RWPE2 (cell line): ENCODE results near the gene SLC39A3.

ENCODE experiments used
- ATAC-seq: fragments of 200-7000 bp; cut with Tn5 transposase; 3 replicates; pipeline ENCODE4 v1.9.1; 2021; ENCODE audit warnings: low read depth
- DNase-seq: peaks from one replicate; pipeline ENCODE4 v3.0.0-alpha.2; 2020; ENCODE audit warnings: low spot score
- H3K27ac ChIP-seq: fragments of 450-650 bp; 2 replicates; pipeline ENCODE4 v1.5.1; 2017; ENCODE audit warnings: mild to moderate bottlenecking; ENCODE audit not compliant: poor library complexity, severe bottlenecking
- H3K27me3 ChIP-seq: fragments of 250-450 bp; sonication (Bioruptor Pico); 2 replicates; pipeline ENCODE4 v1.5.1; 2021; ENCODE audit warnings: mild to moderate bottlenecking, moderate library complexity; ENCODE audit not compliant: insufficient read depth, poor library complexity, severe bottlenecking
- H3K36me3 ChIP-seq: fragments of 250-450 bp; sonication (Bioruptor Pico); 2 replicates; pipeline ENCODE4 v1.5.1; 2020; ENCODE audit warnings: low read depth, mild to moderate bottlenecking, moderate library complexity
- H3K4me1 ChIP-seq: fragments of 250-450 bp; sonication (Bioruptor Pico); 2 replicates; pipeline ENCODE4 v1.5.1; 2021; ENCODE audit warnings: mild to moderate bottlenecking, moderate library complexity; ENCODE audit not compliant: insufficient read depth, poor library complexity, severe bottlenecking
- H3K4me3 ChIP-seq: fragments of 250-450 bp; sonication (Bioruptor Pico); 2 replicates; pipeline ENCODE4 v1.5.1; 2021; ENCODE audit warnings: mild to moderate bottlenecking, moderate library complexity; ENCODE audit not compliant: severe bottlenecking
- H3K9me3 ChIP-seq: fragments of 250-450 bp; sonication (Bioruptor Pico); 2 replicates; pipeline ENCODE4 v1.5.1; 2021; ENCODE audit warnings: mild to moderate bottlenecking, moderate library complexity; ENCODE audit not compliant: severe bottlenecking
- CTCF ChIP-seq: fragments of 450-650 bp; IDR thresholded peaks from one replicate; pipeline ENCODE4 v1.5.1; 2017; ENCODE audit warnings: mild to moderate bottlenecking, moderate library complexity; ENCODE audit not compliant: poor library complexity, severe bottlenecking

SLC39A3 gene

GRCh38 chr19:2755811-2756210 lies 16.0 kb upstream of the SLC39A3 start:
- Histone ChIP-seq H3K27ac (no peak overlapping the region), H3K4me3 (no peak overlapping the region), H3K27me3 (no peaks in the 10 kb centered on the region), H3K4me1 (no peaks in the 10 kb centered on the region), H3K36me3 (peaks cover 22% of the 10 kb centered on the region), H3K9me3 (no peaks in the 10 kb centered on the region)
- DNase-seq, result no peak
- no peak for TF ChIP-seq CTCF
- ATAC-seq, result no peak

GRCh38 chr19:2755448-2755705 lies 15.6 kb upstream of the SLC39A3 start:
- ATAC-seq, result no peak
- H3K4me1 ChIP-seq, result no peaks in the 10 kb centered on the region
- H3K36me3 ChIP-seq, result peaks cover 19% of the 10 kb centered on the region

GRCh38 chr19:2754659-2755447 lies 15.0 kb upstream of the SLC39A3 start:
- Histone ChIP-seq H3K9me3 (no peaks in the 10 kb centered on the region), H3K36me3 (peaks cover 16% of the 10 kb centered on the region), H3K4me1 (no peaks in the 10 kb centered on the region), H3K4me3 (no peak overlapping the region), H3K27ac (no peak overlapping the region), H3K27me3 (no peaks in the 10 kb centered on the region)
- no peak for DNase-seq
- TF ChIP-seq CTCF, result no peak
- no peak for ATAC-seq

More at GRCh38 chr19:2755448-2755705, 15.6 kb upstream of the SLC39A3 start:
- Histone ChIP-seq H3K4me3 (no peak overlapping the region), H3K27me3 (no peaks in the 10 kb centered on the region), H3K27ac (no peak overlapping the region), H3K9me3 (no peaks in the 10 kb centered on the region)
- no peak for TF ChIP-seq CTCF
- DNase-seq, result no peak

- Histone ChIP-seq H3K9me3 (no peaks in the 10 kb centered on the region), H3K36me3 (no peaks in the 10 kb centered on the region; the same call in 1 of the 2 replicates), H3K27me3 (no peaks in the 10 kb centered on the region), H3K4me1 (no peaks in the 10 kb centered on the region), H3K4me3 (no peak overlapping the region), H3K27ac (no peak overlapping the region)
- no peak for DNase-seq
- no peak for ATAC-seq
- no peak for TF ChIP-seq CTCF
Observed at GRCh38 chr19:2751438-2751830, 11.6 kb upstream of the SLC39A3 start.

- ATAC-seq, result no peak
- Histone ChIP-seq H3K36me3 (no peaks in the 10 kb centered on the region; the same call in 1 of the 2 replicates), H3K4me1 (no peaks in the 10 kb centered on the region), H3K27ac (no peak overlapping the region), H3K4me3 (no peak overlapping the region), H3K27me3 (no peaks in the 10 kb centered on the region), H3K9me3 (no peaks in the 10 kb centered on the region)
- DNase-seq, result no peak
- no peak for TF ChIP-seq CTCF
Observed at GRCh38 chr19:2750808-2751437, 11.1 kb upstream of the SLC39A3 start.
